Smooth muscle cell of the pulmonary artery (primary cell): ENCODE results near the gene CCNQ. TPM values are rescaled to one million over a fixed set of nuclear protein-coding genes. Genes with fewer than 3 reads are reported as not detected.

Experiments
- total RNA-seq: library from RNA; depleted of rRNA; stranded (reverse); fragments of >200 nt; gene quantifications from 2 replicates; pipeline ENCODE4 v1.2.3, GENCODE V29; 2014

The CCNQ gene
- total RNA-seq: 14.3 and 25.2 TPM in 2 replicates

DNA sequence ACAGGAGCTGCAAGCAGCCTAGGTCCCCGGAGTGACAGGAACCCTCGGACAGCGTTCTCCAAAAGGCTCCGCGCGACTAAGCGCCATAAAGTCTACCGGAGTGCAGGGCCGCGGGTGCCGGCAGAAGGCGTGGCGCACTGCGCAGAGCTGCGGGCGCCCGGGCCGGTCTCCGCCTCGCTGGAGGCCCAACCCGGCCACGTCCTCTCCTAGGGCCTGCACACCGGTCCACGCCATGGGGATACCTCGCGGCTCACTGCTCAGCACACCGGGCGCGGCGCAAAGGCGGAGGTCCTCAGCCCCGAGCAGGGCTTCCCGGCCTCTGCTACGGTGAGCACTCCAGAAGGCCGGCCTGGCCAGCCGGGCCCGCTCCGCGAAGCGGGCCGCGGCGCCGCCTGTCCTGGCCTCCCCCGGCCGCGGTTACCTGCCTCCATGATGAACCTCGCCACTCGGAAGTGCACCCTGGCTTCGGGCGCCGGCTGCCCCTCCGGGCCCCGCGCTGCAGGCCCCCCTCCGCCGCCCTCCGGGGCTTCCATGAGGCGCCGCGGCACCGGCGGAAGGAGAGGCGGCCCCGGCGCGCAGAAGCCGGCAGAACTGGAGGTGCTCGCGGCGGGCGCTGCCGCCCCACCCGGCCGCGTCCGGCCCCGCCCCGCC lies at the start of gene CCNQ:
TSS of gene CCNQ (minus strand) at position 599 of the 651 bp plus-strand sequence. CDS start at position 533, 66 bp downstream.

DNA sequence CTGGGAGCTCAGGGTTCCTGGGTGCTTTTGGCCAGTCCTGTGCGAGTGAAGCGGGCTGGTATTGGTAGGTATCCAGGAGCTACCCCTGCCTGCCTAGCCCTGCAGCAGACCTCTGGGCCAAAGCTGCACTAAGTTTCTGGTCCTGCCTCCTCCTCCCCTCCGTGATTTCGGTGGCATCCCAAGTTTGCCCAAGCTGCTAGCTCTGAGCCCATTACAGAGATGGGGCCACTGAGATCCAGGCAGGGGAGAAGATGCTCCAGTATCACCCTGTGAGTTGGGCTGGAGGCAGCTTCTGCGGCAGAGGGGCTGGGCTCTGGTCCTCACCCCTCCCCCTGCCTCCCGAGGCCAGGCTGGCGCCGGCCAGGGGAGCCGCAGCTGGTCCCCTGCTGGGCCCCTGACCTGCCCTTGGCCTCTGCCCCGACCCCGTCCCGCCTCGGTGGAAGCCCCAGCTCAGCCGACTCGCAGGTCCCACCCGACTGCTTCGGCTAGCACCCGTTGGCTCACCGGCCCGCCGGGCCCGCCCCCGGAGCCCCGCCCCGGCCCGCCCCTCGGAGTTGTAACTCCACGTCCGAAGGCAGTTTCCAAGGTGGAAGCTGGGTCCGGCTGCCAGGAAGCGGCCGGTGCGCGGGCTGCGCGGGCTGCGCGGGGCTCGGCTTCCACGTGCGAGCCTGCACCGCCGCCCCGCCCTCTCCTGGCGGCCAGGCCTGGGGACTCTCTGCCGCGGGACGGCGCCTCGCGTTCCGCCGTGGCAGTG lies 47.9 kb upstream of the CCNQ start, which contains the start of gene DUSP9:
TSS of gene DUSP9 (plus strand) at position 584 of the 754 bp plus-strand sequence. CDS start 751 bp downstream, outside the sequence.

Other genes starting within 250 kb of the CCNQ start
- not detected in 2 replicates for gene PNMA6E, start 197.8 kb downstream of the CCNQ start, total RNA-seq
- gene ZFP92, start 187.7 kb downstream of the CCNQ start, total RNA-seq: 0.23 and 0.33 TPM in 2 replicates
- gene TREX2, start 153.1 kb downstream of the CCNQ start, total RNA-seq: 1.7 and 1.9 TPM in 2 replicates
- gene HAUS7, start 128.6 kb downstream of the CCNQ start, total RNA-seq: 13.8 and 25.0 TPM in 2 replicates
- 369 and 546 TPM in 2 replicates for gene BGN, start 104.2 kb downstream of the CCNQ start, total RNA-seq
- gene ATP2B3, start 81.5 kb downstream of the CCNQ start, total RNA-seq: 0.07 and 0.20 TPM in 2 replicates
- gene DUSP9, start 48.1 kb upstream of the CCNQ start, total RNA-seq: not detected in 2 replicates
- 0.72 and 3.1 TPM in 2 replicates for gene PNCK, start 74.7 kb upstream of the CCNQ start, total RNA-seq
- gene SLC6A8, start 88.8 kb upstream of the CCNQ start, total RNA-seq: 31.0 and 56.2 TPM in 2 replicates
- gene BCAP31, start 125.2 kb upstream of the CCNQ start, total RNA-seq: 168 and 187 TPM in 2 replicates
- gene ABCD1, start 125.7 kb upstream of the CCNQ start, total RNA-seq: 19.7 and 28.3 TPM in 2 replicates
- gene PLXNB3, start 165.1 kb upstream of the CCNQ start, total RNA-seq: 15.2 and 19.4 TPM in 2 replicates
- gene SRPK3, start 181.9 kb upstream of the CCNQ start, total RNA-seq: 0.91 and 3.6 TPM in 2 replicates
- 51.0 and 63.9 TPM in 2 replicates for gene IDH3G, start 195.2 kb upstream of the CCNQ start, total RNA-seq
- gene SSR4, start 195.5 kb upstream of the CCNQ start, total RNA-seq: 103 and 105 TPM in 2 replicates
- 0.07 and 0.33 TPM in 2 replicates for gene PDZD4, start 231.4 kb upstream of the CCNQ start, total RNA-seq